NCI-H1092 (cell line): ENCODE measurements around the gene PRTN3.
"Not testable (repeated sequence)": the region's sequence is repeated elsewhere in the genome, so short reads cannot be mapped to it uniquely, and the experiment has no call there.

Source experiments
- DNase-seq: peaks from one replicate; lab custom pipeline; 2025; lab: John Stamatoyannopoulos, UW

Gene PRTN3

GRCh38 chr19:845707-846521 lies 5.1 kb downstream of the PRTN3 start:
- DNase-seq, result no peak

DNA sequence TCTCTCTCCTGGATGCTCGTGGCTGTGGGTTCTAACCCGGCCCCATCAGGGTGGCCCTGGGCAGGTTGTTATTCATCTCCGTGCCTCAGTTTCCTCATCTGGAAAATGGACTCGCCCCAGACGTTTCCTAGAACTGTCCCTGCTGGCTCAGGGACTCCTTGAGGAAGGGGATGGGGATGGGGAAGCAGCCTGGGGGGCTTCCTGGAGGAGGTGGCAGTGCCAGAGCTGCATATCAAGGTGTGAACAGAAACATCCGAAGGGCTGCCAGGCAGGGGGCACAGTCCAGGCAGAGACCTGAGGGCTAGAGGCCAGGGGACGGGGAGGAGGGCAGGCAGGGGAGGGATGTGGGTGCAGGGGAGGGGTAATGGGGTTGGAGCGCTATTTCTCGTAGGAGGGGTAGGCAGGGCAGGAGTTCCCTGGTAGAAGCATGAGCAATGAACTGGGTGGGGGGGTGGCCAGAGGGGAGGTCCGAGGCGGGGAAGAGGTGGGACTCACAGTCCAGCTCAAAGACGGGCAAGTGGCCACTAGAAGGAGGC lies 7.7 kb downstream of the PRTN3 start:
- DNase-seq, result no peak

- DNase-seq, result not testable (repeated sequence)
Measured at GRCh38 chr19:849195-849594, 8.4 kb downstream of the PRTN3 start.

DNA sequence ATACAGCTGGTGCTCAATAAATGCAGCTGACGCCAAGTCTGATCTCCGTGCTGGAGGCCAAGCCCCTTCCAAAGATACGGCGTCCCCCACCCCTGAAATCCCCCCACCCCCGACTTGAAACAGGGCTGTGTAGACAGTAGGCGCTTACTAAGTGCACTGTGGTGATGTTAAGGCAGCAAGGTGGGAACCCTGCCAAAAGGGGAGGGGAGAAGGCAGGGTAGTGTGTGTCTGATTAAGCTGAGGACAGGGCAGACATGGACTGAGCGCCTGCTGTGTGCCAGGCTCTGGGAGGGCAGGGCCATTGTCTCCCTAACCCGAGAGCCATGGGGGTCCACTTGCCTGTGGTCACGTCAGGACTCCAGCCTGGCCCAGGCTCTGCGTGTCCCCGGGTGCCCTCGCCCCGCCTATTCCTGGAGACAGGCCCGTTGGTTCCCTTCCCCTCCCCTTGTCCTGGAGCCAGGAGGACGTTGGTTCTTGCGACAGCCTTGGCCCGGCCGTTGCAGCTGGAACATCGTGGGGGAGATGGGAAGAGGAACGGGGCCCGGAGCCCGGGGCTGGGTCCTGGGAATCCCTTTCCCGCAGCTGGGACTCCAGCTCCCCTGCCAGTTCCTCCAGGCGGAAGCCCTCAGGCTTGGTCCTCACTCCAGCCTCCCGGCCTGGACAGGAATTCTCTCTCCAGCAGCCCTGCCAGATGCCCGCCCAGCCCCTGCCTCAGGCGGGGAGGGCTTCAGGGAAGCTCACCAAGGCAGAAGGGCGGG lies 9.6 kb downstream of the PRTN3 start:
- no peak for DNase-seq

DNA sequence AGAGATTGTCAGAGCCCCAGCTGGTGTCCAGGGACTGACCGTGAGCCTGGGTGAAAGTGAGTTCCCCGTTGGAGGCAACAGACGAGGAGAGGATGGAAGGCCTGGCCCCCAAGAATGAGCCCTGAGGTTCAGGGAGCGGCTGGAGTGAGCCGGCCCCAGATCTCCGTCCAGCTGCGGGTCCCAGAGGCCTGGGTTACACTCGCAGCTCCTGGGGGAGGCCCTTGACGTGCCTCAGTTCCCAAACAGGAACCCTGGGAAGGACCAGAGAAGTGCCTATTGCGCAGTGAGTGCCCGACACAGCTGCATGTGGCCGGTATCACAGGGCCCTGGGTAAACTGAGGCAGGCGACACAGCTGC lies 10.2 kb downstream of the PRTN3 start:
- no peak for DNase-seq

GRCh38 chr19:852136-853013 lies 11.6 kb downstream of the PRTN3 start, which contains the start of gene ELANE:
Gene ELANE, plus strand, starts transcription at chr19:852303. Its CDS starts 26 bp downstream, at chr19:852329.
- DNase-seq, result no peak

- DNase-seq, result no peak
Measured at GRCh38 chr19:853014-853585, 12.3 kb downstream of the PRTN3 start.

DNA sequence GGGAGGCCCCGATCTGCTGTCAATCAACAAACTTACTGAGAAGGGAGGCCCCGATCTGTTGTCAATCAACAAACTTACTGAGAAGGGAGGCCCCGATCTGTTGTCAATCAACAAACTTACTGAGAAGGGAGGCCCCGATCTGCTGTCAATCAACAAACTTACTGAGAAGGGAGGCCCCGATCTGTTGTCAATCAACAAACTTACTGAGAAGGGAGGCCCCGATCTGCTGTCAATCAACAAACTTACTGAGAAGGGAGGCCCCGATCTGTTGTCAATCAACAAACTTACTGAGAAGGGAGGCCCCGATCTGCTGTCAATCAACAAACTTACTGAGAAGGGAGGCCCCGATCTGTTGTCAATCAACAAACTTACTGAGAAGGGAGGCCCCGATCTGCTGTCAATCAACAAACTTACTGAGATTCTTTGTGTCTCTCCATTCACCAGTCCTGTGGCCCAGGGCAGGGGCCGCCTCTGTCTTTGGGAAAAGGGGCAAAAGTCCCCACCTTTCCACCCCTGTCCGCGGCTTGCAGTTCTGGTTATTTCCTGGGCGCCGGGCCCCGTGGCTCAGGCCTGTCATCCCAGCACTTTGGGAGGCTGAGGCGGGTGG lies 12.9 kb downstream of the PRTN3 start:
- not testable (repeated sequence) for DNase-seq

GRCh38 chr19:854549-854948 lies 13.8 kb downstream of the PRTN3 start:
- DNase-seq, result no peak

DNA sequence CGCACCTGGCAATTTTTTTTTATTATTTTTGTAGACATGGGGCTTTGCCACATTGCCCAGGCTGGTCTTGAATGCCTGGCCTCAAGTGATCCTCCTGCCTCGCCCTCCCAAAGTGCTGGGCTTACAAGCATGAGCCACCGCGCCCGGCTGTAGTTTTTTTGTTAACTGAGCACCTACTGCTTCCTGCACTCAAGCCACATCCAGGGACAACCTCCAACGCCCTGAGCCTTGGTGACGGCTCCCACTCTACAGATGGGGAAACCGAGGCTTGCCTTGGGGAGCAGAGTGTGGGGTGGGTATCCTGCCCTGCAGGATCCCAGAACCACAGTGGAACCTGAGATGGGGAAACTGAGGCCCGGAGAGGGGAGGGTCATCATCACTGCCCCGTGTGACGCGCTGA lies 14.3 kb downstream of the PRTN3 start:
- no peak for DNase-seq

GRCh38 chr19:855566-856120 lies 14.8 kb downstream of the PRTN3 start:
- DNase-seq, result no peak

GRCh38 chr19:858284-858683 lies 17.5 kb downstream of the PRTN3 start:
- DNase-seq, result no peak

DNA sequence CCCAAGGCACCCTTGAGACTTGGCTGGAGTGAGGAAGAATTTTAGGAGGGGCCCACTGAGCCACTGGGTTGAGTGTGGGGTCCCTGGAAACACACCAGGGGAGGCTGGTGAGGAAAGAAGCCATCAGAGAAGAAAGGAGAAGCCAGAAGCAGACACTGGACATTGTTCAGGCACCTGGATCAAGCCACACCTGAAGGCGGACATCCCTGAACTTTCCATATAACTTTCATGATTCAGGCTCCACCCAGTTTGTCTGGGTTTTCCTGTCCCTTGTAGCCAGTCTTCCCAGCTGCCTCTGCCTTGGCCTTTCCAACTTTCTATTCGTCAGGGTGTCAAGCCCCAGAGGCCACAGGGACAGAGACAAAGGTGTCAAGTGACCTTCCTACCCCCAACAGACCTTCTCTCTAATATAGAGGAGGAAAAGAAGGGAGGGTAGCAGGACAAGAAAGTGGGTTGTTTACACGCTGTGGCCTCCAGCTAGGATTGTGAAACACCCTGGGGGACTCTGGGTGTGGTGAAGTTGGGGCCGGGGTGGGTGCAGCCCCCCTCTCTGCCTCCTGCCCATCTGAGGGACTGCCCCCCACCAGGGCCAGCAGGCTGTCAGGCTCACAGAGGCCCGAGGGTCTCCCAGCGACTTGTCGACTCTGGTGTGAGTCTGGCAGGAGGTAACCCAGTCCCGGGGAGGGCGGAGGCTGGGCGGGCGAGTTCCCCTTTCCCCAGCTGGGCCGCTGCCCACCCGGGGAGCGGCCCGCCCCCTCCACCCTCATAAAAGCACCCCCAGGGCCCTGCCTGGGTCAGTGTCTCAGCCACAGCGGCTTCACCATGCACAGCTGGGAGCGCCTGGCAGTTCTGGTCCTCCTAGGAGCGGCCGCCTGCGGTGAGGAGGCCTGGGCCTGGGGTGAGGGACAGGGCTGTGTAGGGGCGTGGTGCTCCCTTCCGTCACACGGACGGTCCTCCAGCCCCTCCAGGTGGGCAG lies 18.4 kb downstream of the PRTN3 start, which contains the start of gene CFD:
Gene CFD, plus strand, starts transcription at position 797 of the 976 bp plus-strand sequence. Its CDS starts 26 bp downstream, at position 823.
- no peak for DNase-seq

DNA sequence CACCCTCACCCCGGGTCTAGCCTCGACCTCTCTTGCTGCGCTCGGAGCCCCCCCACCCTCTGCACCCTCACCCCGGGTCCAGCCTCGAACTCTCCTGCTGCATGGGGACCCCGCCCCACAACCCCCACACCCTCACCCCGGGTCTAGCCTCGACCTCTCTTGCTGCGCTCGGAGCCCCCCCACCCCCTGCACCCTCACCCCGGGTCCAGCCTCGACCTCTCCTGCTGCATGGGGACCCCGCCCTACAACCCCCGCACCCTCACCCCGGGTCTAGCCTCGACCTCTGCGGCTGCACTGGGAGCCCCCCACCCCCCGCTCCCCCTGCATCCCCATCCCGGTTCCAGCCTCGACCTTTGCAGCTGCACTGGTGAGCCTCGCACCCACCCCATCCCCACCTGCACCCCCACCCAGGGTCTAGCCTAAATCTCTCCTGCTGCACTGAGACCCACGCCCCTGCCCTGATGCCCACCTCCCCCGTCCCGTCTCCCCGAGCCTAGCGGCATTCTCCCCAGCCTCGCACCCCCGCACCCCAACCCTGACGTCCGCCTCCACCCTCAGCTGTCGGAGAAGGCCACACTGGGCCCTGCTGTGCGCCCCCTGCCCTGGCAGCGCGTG lies 20.4 kb downstream of the PRTN3 start:
- no peak for DNase-seq

- no peak for DNase-seq
Measured at GRCh38 chr19:861756-862580, 21.2 kb downstream of the PRTN3 start.

- DNase-seq, result no peak
Measured at GRCh38 chr19:862581-863314, 21.9 kb downstream of the PRTN3 start.

- no peak for DNase-seq
Measured at GRCh38 chr19:863315-863620, 22.5 kb downstream of the PRTN3 start.
